Measurements from ENCODE around the gene FLII.
"Not testable (repeated sequence)": the region's sequence is repeated elsewhere in the genome, so short reads cannot be mapped to it uniquely, and the experiment has no call there.

The FLII gene

DNA sequence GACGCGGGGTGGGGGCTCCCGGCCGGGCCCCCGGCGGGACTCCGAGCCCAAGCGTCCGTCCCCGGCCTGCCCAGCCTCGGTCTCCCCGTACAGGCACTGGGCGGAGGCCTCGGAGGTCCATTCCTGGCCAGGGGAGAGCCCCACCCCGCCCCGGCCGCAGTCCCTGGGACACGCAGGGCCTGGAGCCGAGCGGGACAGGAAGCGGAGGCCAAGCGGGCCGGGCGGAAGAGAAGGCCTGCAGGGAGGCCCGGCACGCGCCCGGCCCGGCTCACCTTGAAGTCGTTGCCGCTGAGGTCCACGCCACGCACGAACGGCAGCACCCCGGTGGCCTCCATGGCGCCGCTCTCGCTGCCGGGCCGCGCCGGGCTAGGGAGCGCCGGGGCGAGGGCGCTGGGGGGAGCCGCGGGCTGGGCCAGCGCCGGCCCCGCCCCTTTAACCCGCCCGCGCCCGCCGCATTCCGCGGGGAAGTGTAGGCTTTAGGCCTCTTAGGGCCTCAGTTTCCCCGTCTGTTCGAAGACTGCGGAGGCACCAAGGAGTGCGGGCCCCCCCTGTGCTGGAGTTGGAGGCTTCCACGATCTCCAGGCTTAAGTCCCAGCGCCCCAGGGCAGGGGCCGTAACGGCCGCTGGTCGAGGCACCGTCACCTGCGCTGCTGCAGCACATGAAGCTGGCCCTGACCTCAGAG lies at the start of gene FLII:
FLII (minus strand) TSS at position 383 of the 683 bp plus-strand sequence; CDS start at position 335, 48 bp downstream.
- DNase-seq (ENCODE audit: low read depth, low spot score), result no peak

DNA sequence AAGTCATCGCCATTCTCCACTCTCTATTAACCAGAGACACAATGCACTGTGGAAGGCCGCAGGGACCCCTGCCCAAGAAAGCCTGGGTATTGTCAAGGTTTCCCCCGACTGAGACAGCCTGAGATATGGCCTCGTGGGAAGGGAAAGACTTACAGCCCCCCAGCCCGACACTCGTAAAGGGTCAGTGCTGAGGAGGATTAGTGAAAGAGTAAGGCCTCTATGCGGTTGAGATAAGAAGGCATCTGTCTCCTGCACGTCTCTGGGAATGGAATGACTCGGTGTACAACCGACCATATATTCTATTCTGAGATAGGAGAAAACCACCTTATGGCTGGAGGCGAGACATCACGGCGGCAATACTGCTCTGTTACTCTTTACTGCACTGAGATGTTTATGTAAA lies 44.7 kb upstream of the FLII start:
- not testable (repeated sequence) for DNase-seq (ENCODE audit: low read depth, low spot score)

DNA sequence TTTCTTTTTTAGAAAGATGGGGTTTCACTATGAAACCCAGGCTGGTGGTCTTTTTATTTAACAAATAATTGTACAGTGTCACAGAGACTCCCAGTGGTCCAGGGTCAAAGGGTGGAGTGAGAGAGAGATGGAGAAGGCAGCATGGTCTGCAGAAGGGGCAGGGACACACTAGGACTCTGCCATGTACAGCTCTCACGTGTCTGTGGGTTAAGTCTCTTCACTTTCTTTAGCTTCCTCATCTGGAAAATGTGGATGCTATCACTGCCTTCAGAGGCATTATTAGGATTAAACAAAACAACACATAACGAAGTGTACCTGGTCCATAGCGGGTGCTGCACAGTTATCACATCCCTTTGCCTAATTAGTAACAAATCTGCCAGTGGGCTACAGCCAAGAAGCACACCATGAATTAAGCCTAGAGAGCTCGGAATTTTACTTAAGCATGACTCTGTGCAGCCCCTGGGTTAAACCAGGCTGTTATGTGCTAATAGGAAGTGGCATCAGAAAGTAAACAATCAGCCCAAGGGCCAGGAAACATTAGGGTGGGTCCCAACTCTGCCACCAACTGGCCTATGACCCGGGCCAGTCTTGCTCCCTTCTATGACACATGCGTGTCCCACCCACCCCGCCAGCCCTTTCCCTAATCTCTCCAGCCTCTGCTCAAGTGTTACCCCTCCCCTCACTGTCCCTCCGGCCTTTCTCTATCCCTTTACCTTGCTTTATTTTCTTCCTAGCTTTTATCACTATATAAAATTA lies 42.4 kb upstream of the FLII start:
- DNase-seq (ENCODE audit: low read depth, low spot score), result no peak

DNA sequence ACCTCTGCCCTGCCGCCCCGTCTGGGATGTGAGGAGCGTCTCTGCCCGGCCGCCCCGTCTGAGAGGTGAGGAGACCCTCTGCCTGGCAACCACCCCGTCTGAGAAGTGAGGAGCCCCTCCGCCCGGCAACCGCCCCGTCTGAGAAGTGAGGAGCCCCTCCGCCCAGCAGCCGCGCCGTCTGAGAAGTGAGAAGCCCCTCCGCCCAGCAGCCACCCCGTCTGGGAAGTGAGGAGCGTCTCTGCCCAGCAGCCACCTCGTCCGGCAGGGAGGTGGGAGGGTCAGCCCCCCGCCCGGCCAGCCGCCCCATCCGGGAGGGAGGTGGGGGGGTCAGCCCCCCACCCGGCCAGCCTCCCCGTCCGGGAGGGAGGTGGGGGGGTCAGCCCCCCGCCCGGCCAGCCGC lies 39.5 kb upstream of the FLII start:
- DNase-seq (ENCODE audit: low read depth, low spot score), result not testable (repeated sequence)

DNA sequence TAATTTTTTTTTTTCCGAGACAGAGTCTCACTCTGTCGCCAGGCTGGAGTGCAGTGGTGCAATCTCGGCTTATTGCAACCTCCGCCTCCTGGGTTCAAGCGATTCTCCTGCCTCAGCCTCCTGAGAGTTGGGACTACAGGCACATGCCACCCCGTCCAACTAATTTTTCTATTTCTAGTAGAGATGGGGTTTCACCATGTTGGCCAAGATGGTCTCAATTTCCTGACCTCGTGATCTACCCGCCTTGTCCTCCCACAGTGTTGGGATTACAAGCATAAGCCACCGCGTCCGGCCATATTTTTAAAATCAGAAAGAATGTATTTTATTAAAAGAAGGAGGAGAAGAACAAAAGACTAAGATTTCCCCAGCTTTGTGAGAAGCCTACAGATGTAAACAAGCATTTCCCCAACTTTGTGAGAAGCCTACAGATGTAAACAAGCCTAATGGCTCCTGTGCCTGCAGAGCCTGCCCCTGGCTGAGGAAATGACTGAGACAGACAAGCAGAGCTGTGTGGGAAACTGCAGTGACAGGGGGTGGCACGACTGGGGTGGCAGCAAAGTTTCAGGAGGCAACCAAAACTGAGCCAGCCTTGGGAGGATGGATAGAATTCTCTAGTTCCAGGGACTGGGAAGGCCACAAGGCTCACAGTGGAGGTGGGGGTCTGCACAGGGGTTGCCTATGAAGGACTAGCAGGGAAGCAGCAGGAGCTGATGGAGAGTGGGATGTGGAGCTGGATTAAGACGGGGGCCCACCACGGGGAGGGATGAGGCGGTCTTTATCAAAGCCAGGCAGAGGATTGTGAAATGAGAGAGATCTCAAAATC lies 33.4 kb upstream of the FLII start:
- no peak for DNase-seq (ENCODE audit: low read depth, low spot score)

DNA sequence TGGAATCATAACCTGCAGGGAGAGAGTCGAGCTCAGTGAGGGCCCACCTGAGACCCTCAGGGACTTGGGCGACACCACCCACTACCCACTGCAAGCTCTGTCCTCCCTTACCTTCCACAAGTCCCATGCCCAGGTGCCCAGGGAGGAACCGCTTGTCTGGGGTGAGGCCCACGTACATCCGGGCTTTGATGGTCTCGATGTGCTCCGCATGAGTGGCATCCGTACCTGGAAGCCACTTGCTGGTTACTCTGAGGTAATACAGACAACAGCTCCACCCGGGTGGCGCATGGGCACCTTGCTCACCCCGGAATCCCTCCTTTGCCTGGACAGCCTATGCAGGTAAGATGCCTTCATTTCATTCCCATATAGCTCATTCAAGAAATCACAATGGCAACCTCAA lies 26.8 kb upstream of the FLII start:
- DNase-seq (ENCODE audit: low read depth, low spot score), result no peak

DNA sequence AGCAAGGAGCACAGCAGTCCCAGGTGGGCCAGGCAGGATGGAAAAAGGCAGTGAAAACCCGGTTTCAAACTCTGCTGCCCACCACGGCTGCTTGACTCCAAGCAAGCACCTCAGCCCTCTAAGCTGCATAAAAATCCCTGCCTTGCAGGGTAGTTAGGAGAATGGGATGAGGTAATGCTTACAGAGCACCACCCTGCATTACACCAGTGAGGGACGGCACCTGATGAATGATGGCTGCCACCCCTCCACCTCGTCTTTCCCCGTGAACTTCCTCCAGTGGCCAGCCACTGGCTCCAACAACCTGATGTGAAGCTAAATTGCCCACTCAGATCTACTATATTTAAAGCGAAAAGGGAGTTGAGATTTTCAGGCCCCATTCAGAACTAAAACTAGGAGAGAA lies 23.2 kb upstream of the FLII start:
- DNase-seq (ENCODE audit: low read depth, low spot score), result no peak

DNA sequence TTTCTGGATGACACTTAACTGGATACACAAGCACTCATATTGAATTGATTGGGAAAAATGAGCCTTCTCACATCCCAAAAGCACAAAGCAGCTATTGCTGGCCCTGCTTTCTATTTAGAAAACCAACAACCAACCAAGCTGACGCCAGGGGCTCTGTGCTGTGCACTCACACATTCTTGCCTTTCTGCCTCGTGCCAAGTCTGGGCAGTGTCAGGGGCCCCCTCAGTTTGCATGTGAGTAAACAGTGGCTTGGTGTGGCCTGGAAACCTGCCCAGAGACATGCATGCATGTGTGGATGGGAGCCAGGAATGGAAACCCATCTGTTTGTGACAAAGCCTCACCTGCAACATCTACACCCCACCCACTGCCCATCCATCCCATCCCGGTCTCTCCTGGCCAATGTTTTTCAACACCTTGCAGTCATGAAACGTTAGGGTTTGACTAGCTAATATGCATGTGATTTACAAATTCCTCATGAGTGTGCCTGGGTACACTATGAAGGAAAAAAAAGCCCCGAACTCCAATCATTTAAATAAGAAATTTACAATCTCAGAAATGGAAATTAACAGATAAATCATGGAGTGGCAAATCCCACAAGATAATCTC lies 22.3 kb upstream of the FLII start:
- DNase-seq (ENCODE audit: low read depth, low spot score), result no peak

DNA sequence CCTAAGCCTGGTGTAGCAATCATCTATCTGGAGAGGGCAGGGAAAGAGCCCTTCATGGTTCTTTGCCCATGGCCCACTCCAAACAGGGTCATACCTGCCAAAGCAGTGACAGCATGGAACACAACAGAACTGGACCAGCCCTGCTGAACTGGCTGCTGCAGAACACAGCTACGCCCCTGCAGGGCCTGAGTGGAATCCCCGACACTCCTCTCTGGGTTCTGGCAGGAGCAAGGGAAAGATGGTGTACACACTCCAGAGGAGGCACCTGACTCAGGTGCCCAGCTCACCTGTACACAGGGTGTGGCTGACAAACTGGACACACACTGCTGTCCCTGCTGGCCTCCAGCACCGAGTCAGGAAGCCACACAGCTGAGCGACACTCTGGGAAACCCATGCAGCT lies 21.7 kb upstream of the FLII start:
- DNase-seq (ENCODE audit: low read depth, low spot score), result no peak

DNA sequence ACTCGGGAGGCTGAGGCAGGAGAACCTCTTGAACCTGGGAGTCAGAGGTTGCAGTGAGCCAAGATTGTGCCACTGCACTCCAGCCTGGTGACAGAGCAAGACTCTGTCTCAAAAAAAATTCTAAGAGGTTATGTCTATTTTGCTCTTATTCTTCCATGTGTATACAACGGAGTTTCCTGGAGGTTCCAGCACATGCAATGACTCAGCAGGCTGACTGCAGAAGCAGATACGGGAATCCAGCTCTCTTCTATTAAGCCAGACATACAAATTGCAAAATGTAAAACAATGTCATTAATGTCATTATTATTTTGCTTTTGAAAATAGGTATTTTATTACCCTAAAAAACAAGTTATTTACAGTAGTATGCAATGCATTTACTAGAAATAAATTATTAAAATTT lies 20.3 kb upstream of the FLII start:
- no peak for DNase-seq (ENCODE audit: low read depth, low spot score)

DNA sequence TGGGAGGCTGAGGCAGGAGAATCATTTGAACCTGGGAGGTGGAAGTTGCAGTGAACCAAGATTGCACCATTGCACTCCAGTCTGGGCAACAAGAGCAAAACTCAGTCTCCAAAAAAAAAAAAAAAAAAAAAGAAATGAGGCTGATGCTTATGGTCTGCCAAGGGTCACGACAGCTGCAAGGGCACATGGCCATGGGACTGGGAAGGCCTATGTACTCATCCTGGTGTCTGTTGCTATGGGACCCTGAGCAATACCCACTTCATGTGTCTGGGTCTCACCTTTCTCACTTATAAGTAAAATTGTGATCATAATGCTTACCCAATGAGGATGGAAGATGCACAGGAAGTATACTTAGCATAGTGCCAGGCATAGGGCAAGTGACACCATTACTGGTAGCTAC lies 18.5 kb upstream of the FLII start:
- DNase-seq (ENCODE audit: low read depth, low spot score), result no peak

DNA sequence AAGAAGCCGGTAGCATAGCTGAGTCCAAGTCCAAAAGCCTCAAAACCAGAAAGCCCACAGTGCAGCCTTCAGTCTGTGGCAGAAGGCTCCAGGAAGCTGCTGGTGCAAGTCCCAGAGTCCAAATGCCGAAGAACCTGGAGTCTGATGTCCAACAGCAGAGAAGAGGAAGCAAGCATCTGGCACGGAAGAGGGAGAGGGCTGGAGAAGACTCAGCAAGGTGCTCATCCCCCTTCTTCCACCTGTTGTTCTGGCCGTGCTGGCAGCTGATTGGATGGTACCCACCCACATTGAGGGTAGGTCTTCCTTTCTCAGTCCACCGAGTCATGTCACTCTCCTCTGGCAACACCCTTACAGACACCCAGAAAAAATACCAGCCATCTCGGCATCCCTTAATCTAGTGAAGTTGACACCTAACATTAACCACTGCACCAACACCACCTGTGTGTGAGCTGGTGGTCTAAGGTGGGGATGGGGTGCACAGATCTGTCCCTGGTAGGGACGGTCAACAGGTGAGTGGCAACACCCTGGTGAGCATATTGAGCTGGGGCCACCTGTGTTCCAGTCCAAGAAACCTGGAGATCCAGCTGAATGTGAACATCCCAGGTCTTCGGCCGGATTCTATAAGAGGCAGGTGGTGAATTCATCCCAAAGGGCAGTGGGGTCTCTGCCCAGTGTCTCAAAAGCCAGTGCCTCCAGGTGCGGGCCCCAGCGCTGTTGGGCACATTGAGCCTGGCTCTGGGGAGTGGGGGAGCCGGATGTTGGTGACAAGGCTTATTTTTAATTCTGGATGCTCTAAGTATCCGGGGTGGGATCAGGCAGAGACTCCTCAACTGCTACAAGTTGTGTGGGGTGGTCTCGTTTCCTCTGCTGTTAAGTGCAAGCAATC lies 11.8 kb upstream of the FLII start:
- DNase-seq (ENCODE audit: low read depth, low spot score), result no peak

DNA sequence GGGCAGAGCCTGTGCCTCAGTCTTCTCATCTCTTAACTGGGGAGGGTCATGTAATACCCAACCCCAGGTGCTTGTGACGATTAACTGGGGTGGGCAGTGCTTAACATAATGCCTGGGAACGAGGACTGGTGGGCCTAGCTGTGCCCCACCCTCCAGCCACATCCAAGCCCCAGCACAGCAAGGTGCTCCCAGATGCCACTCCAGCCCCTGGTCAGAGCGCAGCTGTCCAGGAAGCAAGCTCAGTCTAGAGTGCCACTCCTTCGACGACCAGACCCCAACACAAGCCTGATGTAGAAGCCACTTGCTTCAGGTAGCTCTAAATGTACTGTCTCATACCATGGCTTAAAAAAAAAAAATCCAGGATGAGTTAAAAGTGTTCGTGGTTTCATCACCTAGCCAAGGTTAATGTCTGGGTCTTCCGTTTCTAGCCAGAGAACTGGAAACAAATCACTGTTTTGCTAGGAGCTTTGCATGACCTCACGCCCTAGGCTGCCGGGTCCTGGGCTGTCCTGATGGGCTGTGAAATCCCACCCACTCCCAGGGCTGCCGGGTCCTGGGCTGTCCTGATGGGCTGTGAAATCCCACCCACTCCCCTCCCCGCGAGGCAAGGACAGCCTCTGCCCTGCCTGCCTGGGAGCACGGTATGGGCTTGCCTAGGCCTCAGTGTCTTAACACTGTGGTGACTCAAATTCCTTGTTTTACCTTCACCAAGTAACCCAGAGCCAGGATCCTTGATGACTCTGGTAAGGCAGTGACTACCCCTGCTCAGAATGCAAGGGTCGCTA lies 9.6 kb upstream of the FLII start:
- DNase-seq (ENCODE audit: low read depth, low spot score), result no peak

DNA sequence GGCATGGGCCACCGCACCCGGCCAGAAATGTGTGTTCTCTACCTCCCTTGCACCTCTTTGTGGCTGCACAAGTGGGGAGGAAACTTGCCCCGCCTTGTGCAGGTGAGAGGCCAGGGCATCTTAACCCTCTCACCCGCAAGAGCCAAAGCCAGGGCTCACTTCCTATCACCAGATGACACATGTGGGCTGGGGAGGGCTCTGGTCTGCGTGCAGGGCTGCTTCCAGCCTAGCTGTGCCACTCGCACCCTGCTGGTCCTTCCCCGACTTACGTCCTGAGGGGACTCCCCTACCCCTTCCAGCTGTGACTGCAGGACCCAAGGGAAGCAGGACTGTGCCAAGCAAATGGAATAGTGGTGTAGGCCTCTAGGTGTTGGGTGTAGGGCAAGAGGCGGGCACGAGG lies 8.8 kb upstream of the FLII start:
- DNase-seq (ENCODE audit: low read depth, low spot score), result no peak

DNA sequence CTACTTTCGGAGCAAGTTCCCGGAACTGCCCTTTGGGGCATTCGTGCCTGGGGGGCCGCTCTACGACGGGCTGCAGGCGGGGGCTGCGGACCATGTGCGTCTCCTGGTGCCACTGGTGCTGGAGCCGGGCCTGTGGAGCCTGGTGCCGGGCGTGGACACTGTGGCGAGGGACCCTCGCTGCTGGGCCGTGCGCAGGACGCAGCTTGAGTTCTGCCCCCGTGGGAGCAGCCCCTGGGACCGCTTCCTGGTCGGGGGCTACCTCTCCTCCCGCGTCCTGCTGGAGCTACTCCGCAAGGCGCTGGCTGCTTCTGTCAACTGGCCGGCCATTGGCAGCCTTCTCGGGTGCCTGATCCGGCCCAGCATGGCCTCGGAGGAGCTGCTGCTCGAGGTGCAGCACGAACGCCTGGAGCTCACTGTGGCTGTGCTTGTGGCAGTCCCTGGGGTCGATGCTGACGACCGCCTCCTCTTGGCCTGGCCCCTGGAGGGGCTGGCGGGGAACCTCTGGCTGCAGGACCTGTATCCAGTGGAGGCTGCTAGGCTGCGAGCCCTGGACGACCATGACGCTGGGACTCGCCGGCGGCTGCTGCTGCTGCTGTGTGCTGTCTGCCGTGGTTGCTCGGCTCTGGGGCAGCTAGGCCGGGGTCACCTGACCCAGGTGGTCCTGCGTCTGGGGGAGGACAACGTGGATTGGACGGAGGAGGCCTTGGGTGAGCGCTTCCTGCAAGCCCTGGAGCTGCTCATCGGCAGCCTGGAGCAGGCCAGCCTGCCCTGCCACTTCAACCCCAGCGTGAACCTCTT lies 5.5 kb upstream of the FLII start:
- no peak for DNase-seq (ENCODE audit: low read depth, low spot score)

DNA sequence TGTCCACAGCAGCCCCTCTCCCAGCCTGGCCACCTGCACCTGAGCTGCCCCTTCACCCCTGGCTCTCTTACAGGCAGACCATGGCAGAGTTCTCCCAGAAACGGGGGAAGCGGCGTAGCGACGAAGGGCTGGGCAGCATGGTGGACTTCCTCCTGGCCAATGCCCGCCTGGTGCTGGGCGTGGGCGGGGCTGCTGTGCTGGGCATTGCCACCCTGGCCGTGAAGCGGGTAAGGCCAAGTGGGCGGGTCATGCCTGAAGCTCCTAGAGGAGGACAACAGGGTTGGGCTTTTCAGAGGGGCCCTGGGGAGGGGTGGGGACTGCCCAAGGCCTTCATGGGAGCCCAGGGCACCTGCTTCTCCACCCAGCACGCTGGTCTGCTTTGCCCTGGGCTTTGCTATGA lies 4.1 kb upstream of the FLII start:
- DNase-seq (ENCODE audit: low read depth, low spot score), result no peak

DNA sequence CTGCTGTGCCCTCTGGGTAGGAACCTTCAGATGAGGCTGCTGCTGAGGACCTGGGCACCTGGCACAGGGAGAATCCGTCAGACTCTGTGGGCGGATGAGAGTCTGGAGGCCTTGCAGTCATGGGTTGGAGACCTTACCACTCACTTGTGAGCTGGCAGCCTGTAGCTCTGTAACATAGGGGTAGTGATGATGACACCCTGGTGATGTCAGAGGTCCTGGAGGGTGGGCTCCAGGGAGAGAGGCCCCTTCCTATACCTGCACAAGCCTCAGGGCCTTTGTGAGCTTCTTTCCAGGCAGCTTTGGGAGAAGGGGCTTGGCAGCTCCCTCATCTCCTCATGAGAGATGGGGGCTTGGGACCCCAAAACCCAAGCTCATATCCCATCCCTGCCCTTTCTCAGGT lies 3.6 kb upstream of the FLII start:
- DNase-seq (ENCODE audit: low read depth, low spot score), result no peak

DNA sequence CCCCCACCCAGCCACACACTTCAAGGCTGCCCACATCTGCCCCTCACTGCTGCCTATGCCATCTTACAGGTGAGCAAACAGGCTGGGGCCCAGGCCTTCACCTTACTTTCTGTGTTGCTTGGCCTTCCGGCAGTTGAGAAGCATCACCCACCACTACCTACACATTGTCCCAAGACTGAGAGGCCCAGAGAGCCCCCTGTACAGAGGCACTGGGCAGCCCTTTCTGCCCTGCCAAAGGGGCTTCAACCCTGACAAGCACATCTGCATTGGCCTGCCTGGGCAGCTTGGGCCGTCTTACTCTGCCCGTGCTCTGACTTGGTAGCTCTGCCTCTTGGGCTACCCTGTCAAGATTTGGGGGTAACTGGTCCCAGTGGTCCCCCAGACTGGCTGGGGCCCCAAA lies 3.1 kb upstream of the FLII start:
- DNase-seq (ENCODE audit: low read depth, low spot score), result no peak

DNA sequence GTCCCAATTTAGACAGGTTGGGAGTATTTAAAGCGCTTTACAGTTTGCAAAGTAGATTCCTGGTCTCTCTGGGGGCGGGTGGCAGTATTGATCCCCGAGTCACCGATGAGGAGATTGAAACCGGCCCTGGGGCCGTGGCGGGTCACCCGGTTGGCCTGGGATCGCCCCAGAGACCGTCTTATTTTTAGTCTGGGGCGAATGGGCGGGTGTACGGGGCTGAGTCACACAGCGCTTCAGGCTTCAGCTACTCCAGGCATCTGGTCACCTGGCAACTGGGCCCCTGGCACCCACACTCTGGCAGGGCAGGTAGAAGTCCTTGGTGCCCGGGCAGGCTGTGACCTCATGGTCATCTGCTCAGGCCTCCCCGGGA lies 2.6 kb upstream of the FLII start:
- no peak for DNase-seq (ENCODE audit: low read depth, low spot score)

Data from iPS DF 19.7 (cell line).